GM12801 (cell line): ENCODE data around the gene PTH2R.

Experiments used
- CTCF ChIP-seq: IDR thresholded peaks from one replicate; pipeline ENCODE4 v1.5.1; 2011; ENCODE audit warnings: control low read depth; ENCODE audit not compliant: insufficient read length; ENCODE audit errors: extremely low read depth

The PTH2R gene

GRCh38 chr2:208406474-208407451 is at the start of gene PTH2R:
TSS of gene PTH2R (plus strand) at chr2:208406792. CDS start at chr2:208407044, 252 bp downstream.
- no peak for TF ChIP-seq CTCF

DNA sequence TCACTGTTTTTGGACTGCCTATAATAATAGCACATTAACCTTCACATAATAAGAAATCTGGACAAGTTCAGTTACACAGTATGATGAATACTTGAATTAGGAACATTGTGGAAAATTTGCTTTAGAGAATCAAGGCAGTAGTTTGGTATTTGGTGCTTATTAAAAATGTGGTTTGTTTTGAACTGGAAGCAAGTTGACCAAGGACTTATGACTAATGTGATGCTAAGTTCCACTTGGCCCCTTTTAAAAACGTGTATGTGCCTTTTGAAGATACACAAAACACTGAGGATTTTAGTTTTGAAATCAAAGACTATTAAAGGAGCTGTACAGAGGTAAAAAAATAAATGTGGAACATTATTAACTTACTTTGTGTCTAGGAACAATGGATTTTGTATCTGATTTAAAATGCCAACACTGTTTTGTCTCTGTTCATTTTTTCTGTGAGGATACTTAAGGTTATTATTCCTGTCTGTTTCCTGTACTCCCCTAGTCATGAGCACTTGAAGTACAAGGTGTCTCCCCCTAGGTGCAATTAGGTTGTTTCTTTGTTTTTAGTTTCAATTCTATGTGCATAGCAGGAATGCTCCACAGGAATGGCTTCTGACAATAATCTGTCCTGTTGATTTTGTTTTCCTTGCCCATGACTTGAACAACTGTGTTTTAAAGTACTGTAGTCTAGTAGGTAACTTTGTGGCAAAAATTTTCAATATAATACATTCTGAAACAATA is 49.6 kb upstream of the PTH2R start:
- no peak for TF ChIP-seq CTCF

- TF ChIP-seq CTCF = no peak
These were observed 47.6 kb upstream of the PTH2R start for GRCh38 chr2:208358758-208359631.

DNA sequence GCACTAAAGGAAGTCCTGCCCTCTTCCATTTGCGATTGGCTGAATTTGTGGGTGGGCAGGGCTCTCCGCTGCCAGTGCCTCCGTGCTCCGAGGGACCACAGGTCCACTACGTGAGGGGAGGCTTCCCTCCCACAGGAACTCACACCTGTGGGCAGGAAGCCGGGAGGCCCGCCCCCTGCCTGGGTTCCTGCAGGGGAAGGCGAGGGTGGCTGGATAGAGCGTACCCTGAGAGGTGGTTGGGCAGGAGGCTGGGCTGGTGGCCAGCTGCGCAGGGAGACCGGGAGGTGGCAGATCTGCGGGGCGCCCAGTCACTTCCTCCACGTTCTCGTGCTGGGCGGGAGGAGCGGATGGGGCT is 47.0 kb upstream of the PTH2R start:
- no peak for TF ChIP-seq CTCF

GRCh38 chr2:208360259-208361076 is 46.1 kb upstream of the PTH2R start:
- TF ChIP-seq CTCF = no peak

- TF ChIP-seq CTCF = no peak
These were observed 45.5 kb upstream of the PTH2R start for GRCh38 chr2:208361077-208361441.
